ENCODE measurements around the gene PHOSPHO1.

DNA sequence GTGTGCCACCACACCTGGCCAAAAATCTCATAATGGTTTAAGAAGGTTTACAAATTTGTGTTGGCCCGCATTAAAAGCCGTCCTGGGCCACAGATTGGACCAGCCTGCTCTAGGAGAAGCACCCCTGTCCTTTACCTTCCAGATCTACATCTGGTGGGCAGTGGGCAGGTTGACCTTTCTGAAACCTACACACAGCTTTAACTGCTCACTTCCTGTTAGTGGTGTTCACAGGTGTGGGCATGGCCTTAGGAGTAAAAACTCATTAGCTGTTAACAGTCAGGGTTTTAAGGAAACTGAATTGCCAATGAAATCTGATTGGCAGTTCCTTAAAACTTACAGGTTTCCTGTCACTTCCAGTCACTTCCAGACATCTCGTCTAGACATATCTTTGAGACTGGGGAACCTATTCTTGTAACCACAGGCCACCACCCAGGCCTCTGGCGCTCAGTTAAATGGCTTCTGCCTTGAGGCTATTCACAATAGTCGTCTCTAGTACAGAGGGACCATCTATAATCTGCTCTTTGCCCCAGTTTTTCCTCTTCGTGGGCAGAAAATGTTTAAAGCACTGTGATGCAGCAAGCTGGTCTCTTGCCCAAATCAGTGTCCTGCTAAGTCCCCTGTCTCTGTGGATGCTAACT lies 49.5 kb downstream of the PHOSPHO1 start:
- TF ChIP-seq POLR2A (IDR thresholded peaks at IDR 0.05; ENCODE audit: low read length) (no peak), GATA1 (IDR thresholded peaks at IDR 0.05; ENCODE audit: low read depth, low read length) (no peak)
